ENCODE results near the gene CPOX.
A peak's percentile ranks its signal among the peaks of the same experiment; 100 is the strongest.
"Not testable (repeated sequence)": the region's sequence is repeated elsewhere in the genome, so short reads cannot be mapped to it uniquely, and the experiment has no call there.

Gene CPOX
- total RNA-seq, result 43.6 to 55.3 reads per million in 2 experiments

DNA sequence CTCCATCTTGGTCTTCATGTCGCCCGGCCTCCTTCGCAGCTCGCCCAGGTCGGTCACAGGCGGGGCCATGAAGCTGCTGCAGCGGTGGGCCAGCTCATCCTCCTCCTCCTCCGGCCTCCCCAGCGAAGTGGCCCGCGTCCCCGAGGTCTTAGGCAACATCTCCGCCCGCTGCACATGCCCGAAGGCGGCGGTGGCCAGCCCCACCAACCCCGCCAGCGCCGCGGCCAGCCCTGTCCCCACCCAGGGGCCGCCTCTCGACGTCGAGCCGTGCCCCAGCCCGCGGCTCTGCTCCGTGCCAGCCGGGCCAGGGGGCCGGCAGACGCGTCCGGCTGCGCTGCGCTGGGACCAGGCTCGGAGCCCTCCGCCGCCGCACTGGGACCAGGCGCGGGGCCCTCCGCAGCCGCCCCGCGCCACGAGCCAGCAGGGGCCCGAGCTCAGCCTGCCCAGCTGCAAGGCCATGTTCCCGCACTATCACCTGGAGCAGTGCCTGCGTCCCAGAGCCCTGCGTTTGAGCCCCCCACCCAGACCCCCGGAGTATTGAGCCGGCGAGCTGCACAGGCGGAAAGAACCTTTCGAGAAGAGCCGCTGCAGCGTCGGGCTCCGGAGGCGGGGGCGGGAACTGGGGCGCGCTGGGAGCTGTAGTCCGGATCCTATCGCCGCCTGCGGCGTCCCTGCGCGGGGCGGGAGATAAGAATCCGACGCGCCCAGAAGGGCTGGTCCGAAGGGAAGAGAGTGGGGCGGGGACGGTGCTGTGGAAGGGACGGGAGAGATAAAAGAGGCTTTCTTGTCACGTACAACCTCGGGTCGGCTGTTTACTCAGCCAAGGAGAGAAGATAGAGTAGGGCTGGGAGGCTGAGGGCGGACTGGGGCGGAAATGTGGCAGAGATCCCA lies at the start of gene CPOX:
CPOX (minus strand) TSS at position 566 of the 891 bp plus-strand sequence; CDS start at position 459, 107 bp downstream.
- DNase-seq (ENCODE audit: low read depth), result peak; percentile 65

DNA sequence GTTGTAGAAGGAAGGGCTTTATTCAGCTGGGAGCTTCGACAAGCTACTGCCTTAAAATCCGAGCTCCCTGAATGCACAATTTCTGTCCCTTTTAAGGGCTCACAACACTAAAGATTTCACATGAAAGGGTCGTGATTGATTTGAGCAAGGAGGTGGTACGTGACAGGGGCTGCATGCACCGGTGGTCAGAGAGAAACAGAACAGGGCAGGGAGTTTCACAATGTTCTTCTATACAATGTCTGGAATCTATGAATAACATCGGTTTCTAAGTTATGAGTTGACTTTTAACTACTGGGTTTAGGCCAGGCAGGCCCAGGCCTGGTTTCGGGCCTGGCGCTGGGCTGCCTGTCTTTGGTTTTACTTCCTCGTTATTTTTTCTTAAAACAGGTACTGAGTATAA lies 49.4 kb upstream of the CPOX start:
- DNase-seq (ENCODE audit: low read depth), result not testable (repeated sequence)

DNA sequence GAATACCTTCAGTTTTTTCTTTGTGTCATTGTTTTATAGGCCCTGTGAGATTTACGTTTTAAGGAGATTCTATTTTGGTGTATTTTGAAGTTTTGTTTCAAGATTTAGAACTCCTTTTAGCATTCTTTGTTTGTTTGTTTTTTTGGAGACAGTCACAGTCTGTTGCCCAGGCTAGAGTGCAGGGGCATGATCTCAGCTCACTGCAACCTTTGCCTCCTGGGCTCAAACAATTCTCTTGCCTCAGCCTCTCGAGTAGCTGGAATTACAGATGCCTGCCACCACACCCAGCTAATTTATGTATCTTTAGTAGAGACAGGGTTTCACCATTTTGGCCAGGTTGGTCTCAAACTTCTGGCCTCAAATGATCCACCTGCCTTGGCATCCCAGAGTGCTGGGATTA lies 48.3 kb upstream of the CPOX start:
- not testable (repeated sequence) for DNase-seq (ENCODE audit: low read depth)

DNA sequence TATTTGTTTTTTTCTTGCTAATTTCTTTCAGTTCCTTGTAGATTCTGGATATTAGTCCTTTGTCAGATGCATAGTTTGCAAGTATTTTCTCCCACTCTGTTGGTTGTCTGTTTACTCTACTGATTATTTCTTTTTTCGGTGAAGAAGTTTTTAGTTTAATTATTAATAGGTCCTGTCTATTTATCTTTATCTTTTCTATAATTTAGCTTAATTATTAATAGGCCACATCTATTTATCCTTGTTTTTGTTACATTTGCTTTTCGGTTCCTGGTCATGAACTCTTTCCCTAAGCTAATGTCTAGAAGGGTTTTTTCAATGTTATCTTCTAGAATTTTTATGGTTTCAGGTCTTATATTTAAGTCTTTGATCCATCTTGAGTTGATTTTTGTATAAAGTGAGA lies 45.1 kb upstream of the CPOX start:
- not testable (repeated sequence) for DNase-seq (ENCODE audit: low read depth)

DNA sequence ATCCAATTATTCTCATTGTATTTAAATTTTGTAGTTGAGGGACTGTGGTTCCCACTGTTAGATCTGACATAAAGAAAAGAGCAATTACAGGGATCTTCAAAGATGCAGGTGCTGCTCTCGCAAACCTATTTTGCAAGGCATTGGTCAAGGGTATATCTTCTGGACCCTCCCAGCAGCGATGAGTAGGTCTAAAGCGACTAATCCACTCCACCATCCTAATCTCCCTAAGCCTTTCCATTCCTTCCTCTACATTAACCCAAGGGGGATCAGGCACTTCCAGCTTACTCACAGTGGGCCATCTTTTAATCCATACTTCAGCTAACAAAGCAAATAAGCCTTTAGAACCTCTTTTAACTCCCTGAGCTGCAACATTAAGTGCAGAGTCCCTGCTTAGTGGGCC lies 37.0 kb upstream of the CPOX start:
- no peak for DNase-seq (ENCODE audit: low read depth)

DNA sequence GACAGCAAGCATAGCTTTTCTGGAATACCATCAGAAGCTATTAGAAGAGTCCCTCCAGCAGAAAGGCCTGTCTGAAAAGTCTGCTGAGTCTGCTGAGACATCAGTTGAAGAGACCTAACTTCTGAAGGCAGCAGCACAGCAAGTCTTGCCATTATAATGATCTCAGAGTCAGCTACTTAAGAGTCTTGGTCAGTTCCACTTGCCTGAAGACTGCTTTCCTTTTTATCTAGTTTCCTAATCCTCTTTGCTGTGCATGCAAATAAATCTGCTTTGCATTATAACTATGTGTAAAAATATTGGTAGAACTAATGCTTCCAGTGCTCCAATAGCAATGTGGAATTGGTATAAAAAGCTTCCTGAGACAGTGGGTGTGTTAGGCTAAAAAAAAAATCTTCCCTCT lies 34.9 kb upstream of the CPOX start:
- DNase-seq (ENCODE audit: low read depth), result no peak

DNA sequence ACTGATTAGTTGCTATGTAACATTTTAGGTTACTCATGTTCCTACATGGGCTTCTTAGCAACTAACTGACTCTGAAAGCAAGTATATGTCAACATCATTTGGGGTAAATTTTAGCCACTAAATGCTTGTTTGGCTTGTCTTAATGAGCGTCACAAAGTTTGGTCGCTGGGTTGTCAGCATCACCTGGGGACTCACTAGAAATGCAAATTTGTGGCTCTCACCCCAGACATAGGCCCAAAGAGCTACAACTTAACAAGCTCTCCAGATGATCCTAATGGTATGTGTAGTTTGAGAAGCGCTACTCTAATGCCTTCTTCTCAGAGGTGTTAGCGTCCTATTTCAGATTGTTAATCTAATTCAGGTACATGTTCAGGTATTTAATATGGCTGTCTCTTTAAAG lies 32.7 kb upstream of the CPOX start:
- no peak for DNase-seq (ENCODE audit: low read depth)

DNA sequence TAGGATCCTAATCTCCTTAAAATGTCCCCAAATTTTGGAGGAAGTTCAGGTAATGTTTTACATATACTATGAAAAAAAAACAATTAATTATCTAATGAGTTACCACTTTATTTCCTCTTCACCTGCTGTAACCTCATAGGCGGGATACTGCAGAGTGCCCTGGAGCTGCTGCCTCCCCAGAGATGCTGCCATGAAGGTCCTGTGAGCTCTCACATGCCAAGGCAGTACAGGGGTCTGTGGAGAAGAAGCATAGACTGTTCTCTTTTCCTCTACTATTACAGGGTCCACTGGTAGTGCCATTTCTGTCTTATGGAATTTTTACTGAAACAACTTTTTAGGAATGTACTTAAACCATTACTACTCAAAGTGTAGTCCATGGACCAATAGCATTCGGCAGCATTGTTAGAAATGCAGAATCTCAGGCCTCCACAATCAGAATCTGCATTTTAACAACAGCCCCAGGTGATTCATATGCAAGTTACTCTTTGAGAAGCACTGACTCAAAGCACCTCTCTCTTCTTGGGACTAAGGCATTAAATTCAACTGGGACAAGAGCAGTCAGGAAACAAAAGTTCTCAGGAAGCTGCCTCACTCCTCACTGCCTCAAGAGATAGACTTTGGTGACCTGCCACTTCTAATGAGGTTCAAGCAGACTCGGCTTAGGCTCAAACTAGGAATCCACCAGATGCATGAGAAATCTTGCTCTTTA lies 30.3 kb upstream of the CPOX start:
- no peak for DNase-seq (ENCODE audit: low read depth)

DNA sequence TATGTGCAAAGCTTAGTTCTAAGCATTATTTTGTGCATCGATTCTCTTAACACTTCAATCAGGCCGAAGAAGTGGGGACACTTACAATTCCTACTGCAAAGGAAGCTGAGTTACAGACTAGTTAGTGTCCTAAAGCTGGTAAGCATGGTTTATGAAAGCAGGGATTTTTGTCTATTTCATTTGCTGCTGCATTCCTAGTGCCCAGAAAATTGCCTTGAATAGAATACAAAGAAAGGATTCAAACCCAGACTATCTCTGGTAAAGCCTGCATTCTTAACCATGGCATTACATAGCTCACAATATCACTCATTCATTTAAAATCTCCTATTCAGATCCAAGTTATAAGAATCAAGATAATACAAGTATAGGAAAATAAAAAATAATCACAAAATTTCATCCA lies 24.4 kb upstream of the CPOX start:
- DNase-seq (ENCODE audit: low read depth), result no peak

DNA sequence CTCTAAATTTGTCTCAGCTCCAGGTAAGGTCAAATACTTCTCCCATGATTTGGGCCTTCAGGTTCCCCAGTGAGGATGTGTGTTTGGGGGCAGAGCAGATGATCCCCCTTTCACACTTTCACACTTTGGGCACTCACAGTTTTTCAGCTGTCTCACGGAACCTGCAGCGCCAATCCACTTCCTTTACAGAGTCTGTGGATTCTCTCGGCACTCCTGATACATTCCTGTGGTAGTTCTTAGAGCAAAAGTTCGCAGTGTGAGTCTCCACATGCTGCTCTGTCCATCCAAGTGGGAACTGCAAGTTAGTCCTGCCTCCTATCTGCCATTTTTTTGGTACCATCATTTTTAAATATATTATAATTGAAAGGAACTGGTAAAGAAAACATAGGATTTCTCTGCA lies 20.2 kb upstream of the CPOX start:
- no peak for DNase-seq (ENCODE audit: low read depth)

DNA sequence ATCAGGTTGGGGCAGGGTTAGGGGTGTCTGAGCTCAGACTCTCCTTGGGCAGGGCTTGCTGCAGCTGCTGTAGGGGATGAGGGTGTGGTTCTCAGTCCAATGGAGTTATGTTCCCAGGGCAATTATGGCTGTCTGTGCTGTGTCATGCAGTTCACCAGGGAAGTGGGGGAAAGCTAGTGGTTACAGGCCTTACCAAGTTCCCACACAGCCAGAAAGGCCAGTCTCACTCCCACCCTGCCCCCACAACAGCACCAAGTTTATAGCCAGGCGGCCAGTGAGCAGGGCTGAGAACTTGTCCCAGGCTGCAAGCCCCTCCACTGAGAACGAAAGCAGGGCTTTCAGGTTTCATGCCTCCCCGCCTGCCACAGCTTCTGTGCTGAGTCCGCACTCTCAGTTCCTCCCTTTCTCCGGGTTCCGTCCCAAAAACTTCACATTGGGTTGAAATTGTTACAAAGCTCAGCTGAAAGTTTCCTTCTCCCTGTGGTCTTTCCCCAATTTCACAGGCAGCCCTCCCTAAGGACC lies 19.6 kb upstream of the CPOX start:
- DNase-seq (ENCODE audit: low read depth), result no peak

DNA sequence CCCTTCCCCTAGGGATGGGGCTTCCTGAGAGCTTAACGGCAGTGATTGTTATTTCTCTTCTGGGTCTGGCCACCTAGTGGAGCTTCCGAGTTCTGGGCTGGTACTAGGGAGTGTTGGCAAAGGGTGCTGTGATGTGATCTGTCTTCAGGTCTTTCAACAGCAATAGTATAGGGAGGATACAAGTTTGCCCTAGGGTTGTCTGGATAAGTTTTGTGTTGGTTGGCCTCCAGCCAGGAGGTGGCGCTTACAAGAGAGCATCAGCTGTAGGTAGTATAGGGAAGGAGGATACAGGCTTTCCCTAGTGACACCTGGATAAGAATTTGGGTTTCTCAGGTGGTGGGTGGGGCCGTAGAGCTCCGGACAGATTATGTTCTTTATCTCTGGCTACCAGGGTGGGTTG lies 19.2 kb upstream of the CPOX start:
- no peak for DNase-seq (ENCODE audit: low read depth)

DNA sequence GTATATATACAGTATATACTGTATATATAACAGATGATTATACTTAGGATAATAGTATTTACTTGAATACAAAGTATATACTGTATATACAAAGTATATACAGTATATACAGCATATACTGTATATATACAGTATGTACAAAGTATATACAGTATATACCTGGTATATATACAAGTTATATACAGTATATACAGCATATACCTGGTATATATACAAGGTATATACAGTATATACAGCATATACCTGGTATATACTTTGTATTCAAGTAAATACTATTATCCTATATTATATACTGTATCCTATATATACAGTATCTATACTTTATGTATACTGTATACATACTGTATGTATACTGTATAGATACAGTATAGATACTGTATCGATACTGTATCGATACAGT lies 14.6 kb upstream of the CPOX start:
- DNase-seq (ENCODE audit: low read depth), result no peak

DNA sequence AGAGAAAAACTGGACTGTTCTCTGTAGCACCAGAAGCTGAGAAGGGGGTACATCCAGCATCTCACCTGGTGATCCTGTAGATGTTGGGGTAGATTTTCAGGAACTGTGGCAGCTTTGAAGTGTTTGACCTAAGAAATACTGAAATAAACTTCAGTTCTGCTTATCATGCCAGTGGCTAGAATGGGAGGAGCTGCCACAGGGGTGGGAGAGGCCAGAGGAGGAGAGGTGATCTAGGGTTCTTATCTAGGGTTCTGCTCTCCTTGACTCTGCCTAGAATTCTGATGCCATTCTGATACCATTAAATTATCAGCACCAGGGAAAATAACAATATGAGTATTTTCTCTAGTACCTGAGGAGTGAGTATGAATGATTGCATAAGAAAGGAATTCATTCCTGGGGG lies 10.2 kb upstream of the CPOX start:
- DNase-seq (ENCODE audit: low read depth), result no peak

DNA sequence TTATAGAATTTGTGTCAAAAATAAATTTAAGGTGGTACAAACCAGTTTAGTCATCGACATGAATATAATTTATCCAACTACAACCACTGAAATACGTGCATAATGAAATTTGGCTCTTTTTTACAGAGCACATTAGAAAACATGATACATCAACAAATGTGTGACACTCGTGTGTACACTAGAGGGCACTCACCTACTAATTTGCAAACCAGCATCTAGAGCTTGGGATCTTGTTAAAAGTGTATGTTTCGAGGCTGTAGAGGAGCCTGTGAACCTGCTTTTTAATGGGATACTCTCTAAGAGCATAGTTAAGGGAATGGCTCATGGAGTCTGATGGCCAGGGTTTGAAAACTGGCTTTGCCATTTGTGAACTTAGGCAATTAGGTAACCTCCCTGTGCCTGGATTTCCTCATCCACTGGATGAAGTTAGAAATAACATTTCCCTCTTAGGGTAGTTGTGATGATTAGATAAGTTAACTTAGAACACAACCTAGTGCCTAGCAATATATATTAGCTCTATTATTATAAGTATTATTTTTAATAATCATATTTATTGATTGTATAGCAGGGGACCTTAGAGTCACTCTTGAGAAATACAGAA lies 8.8 kb upstream of the CPOX start:
- no peak for DNase-seq (ENCODE audit: low read depth)

DNA sequence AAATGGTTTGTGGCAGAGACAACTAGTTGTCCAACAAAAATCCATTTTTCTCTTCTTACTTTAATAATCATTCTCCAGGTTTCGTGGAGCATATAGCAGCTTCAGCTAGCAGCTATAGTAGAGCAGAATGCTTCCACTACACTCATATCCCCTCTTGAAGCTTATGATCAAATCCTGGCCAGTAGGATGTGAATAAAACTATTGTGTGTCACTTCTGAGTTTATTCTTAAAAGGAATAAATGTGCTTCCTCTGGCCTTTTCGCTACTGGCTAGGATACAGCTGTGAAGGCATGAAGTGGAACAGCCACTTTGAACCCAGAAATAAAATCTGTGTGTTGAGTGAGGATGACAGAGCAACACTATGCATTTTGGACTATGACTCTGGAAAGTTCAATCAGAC lies 7.8 kb upstream of the CPOX start:
- no peak for DNase-seq (ENCODE audit: low read depth)

DNA sequence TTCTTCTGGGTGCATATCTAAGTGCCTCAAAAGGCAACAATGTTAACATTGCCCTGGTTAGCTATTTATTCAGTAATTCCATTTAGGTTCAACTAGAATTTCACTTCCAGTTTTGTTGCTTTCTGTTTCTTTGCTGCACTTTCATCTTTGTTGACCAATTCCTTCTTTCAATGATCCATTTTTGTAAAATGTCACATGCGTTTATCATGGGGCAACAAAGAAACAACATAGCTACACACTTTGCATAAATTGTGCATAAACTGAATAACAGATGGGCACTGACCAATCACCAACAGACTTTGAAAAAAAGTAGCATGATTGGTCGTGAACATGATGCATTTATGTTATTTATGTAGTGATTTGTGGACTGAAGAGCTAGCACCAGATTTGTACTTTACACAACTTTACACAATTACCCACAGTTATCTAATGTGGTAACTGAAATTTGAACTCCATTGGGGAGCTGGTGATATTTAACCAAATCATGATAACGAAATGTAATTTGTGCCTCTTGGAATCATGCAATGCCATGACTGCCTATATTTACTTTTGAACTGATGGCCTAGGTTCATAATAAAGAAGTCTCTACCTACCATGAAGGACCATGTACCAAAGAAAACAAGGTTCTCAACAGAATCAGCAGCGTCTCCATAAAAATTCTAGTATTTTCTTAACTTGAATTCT lies 7.1 kb upstream of the CPOX start:
- DNase-seq (ENCODE audit: low read depth), result no peak

DNA sequence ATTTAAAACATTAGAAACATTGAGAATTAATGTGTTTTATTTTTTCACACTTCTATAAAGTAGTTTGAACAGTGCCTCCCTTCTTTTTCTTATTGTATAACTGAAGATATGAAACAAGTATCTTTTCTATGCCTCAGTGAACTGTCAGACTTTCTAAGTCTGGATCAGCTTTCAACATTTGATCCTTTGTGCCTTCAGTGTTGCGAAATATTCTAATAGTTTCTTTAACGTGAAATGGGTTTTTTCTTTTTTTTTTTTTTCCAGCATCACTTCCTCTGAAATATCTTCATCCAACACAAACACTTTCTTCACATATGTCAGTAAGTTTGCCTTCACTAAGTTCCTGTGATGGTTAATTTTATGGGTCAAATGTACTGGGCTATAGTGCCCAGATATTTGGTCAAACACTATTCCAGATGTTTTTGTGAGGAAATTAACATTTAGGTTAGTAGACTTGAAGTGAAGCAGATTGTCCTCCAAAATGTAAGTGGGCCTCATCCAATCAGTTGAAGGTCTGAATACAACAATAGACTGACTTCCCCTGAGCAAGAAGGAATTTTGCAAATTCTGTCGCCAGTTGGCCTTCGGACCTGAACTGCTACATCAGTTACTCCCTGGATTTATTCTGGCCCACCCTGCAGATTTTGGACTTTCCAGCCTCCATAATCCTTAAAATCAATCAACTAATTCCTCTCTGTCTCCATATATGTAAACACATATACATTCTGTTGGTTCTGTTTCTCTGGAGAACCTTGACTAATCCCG lies 6.4 kb upstream of the CPOX start:
- no peak for DNase-seq (ENCODE audit: low read depth)

DNA sequence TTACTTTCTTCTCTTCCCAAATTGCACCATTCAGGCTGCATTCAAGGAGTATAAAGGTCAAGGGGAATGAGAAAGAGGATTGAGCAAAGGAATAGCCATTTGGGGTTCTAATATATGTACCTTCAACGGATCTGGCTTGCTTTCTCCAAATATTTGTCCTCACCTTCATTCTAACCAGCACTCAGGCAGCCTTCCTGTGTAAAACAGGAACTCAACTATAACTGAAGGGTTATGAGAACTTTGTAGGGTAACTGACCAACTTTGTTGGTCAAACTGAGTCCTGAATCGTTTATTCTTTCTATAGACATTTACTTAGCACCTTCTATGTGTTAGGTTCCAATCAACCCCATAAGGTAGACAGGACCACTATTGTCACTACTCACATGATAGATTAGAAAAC lies 5.1 kb upstream of the CPOX start:
- DNase-seq (ENCODE audit: low read depth), result no peak

DNA sequence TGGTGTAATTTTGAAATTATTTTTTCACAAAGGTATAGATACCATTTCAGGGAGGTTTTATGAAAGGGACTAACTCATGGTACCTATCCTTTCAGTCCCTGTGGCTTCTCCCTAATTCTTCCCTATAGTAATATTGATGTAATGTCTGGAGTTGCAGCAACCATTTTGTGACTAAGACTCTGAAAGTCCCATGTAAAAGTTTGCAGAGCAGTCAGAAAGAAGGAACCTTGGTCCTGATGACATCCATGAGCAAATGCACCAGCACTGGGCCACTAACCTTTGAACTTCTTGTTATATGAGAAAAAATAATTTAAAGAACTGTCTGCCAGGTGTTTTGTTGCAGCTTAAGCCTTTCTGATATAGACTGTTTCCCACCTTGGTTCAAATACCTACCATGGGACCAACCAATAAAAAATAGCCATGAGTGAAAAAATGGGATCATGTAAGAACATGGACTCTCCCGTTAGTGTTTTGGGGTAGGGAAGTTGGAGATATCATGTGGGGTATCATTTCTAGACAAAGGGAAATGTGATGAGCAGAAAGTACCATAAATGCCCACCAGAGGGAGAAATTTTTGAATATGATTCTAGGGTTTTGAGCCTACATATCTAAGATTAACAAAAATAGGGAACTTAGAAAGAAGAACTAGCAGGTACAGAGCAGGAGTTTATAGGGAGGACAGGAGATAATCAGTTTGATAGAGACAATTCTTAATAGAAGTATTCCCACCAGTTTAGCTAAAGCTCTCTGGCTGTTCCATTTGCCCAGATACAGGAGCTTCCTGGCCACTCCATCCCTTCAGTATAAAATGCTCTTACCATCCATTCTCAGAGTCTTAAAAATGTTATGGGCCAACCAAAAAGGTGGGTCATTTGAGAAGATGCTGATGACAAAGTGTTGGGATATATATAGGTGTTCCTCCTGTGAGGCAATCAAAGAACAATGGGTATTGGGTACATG lies 3.4 kb upstream of the CPOX start:
- DNase-seq (ENCODE audit: low read depth), result no peak
